Dermis blood vessel endothelial cell (primary cell): ENCODE results near the gene TMCC2. TPM values are rescaled to one million over a fixed set of nuclear protein-coding genes. Genes with fewer than 3 reads are reported as not detected.
"Not testable (repeated sequence)": the region's sequence is repeated elsewhere in the genome, so short reads cannot be mapped to it uniquely, and the experiment has no call there.

Experiments used
- DNase-seq: peaks from one replicate; pipeline ENCODE4 v3.0.0; 2010
- total RNA-seq: library from RNA; depleted of rRNA; stranded (reverse); fragments of >200 nt; gene quantifications from 2 replicates; pipeline ENCODE4 v1.2.3, GENCODE V29; 2014

Gene TMCC2
- total RNA-seq, 1 donor from 2014 or later, result 1.9 TPM

DNA sequence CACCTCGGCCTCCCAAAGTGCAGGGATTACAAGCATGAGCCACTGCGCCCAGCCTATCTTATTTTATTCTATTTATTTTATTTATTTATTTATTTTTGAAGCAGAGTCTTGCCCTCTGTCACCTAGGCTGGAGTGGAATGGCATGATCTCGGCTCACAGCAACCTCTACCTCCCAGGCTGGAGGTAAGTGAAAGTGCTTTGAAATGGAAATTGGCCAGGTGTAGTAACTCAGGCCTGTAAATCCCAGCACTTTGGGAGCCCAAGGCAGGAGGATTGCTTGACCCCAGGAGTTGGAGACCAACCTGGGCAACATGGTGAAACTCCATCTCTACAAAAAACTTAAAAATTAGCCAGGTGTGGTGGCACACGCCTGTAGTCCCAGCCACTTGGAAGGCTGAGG lies 11.2 kb upstream of the TMCC2 start:
- DNase-seq, result no peak

DNA sequence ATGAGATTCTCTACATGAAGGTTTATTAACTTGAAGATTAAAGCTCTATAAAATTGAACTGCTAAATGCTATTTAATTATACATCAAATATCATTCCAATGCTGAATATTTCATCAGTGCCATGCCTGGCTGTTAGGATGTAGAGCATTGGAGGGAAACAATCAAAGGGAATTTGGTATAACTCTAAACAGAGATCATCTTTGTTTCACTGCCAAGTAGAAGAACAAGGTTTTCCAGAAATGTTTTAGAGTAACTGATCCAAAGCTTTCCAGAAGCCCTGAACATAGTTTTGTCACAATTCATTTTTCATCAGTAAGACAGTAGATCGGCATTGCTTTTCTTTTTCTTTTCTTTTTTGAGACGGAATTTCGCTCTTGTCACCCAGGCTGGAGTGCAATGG lies 10.3 kb upstream of the TMCC2 start:
- DNase-seq, result no peak

DNA sequence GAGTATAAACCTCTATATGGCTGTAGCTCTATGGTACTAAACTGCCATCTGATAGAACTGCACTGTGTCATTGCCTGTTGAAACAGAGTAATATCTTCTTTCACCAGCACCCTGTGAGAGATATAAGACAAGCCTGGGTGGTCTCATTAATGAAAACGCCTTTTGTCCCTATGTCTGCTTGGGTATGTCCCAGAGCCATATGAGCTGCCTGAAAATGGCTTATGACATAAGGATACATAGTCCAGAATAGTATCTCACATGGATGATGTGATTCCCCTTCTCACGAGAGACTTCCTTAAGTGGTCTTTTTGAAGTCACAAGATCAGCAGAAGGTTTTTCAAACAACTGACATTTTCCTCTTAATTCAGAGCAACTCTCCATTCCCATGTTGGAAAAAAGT lies 7.3 kb upstream of the TMCC2 start:
- no peak for DNase-seq

DNA sequence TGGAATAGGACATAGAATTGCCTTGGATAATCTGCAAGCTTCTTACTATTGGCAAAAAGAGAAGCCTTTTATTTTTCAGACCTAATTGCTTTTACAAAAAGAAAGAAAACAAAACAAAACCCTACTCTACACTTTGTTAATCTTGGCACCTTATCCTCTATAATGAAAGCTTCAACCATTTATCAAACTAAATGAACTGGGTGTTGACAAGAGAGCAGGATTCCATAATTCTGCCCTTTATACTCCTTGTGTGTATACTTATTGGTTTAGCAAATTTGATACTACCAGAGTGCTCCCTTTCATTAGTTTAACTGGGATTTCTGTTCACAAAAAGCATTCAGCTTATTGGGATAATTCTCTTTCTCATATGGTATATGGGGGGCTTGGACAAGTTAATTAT lies 3.0 kb upstream of the TMCC2 start:
- no peak for DNase-seq

DNA sequence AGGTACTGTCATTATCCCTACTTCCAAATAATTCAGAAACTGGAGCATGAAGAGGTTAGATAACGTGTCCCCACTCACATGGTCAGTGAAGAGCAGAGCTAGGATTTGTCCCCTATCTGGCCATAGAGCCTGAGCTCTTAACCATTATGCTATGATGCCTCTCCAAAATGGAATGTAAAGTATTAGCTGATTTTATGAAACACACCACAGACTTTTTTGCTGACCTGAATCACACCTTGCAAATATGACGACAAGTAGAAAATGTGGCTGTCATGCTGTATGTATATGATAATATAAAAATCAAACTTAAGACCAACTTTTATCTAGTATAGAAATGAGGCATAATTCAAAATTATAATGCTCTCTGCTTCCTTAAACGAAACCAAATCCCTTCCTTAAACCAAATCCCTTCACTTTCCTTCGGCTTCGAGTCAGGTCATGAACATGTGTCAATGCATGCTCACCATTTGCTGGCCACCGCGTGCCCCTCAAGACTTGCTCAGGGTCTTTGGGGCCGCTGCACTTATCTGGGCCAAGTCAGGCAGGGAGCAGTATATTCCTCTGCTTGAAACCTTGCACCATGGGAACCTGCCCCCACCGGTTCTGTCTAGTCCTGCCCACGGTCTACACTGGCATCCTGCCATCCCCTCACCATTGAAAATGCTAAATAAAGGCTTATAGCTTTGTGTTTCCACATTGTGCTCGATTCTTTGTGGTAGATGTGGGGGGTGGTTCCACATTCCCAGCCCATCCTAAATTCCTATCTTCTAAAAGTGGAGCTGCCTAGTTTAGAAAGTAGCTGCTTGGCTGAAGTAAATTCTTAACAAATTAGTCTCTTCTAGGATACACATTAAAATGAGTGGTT lies 1.6 kb upstream of the TMCC2 start:
- no peak for DNase-seq

DNA sequence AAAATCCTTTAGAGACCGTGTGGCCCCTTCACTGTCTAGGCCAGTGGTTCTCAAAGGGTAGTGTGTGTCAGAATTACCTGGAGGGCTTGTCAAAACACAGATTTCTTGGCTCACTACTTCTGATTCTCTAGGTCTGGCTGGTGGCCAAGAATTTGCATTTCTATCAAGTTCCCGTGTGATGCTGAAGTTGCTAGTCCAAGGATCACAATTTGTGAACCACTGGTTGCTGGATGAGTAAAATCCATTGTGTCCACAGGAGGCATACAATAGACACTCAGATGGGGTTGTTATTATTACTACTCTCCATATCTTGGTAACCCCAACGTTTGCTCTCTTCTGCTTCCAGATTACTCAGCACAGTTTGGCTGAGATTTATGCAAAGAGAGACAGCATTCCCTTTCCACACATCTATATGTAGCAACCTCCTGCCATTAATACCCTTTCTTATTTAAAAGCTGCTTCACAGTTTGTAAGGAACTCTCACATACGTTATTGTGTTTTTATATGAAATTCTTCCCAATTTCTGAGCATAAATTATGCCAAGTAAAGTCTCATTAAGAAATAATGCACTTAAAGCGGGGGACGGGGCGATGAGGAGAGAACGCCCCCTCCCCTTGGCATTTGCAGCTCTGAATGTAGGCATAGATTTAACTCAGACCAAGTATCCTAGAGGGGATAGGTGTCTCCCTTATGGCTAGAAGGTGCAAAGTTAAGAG lies 720 bp upstream of the TMCC2 start:
- DNase-seq, result peak; percentile 44

DNA sequence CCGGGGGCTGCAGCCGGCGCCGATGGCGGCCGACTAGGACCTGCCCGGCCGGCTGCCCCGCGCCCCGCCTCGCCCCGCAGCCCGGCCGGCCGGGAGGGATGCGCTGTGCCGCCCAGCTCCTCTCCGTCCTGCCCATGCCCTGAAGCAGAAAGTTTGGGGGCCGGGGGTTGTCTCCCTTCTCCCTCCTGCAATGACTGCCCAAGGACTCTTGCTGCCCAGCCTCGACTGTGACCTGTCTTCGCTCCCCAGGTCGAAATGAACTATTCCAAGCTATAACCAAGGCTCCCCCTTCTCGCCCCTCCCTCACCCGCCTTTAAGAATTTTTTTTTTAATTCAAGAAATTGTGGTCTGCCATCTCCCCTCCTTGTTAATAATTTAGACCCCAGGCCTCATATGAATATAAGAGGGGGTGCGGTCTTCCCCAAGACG lies 361 bp downstream of the TMCC2 start:
- DNase-seq, result no peak

DNA sequence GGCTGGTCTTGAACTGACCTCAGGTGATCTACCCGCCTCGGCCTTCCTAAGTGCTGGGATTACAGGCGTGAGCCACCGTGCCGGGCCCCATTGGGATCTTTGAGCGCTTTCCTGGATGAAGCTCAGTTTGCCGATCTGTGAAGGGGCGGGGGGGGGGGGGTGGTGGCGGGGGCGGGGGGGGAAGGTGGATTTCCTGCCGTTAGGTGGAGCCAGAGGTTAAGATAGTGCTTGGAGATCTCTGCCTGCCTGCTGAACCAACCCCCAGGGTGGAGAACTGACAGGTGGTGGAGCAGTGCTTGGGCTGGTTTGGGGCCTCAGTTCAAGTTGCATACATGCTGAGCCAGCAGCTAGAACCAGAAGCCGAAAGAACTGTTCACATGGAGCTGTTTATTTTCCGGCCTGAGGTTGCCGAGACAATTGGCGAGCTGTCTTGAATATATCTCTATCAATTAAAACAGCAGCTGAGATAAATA lies 1.7 kb downstream of the TMCC2 start:
- DNase-seq, result peak; percentile 48

DNA sequence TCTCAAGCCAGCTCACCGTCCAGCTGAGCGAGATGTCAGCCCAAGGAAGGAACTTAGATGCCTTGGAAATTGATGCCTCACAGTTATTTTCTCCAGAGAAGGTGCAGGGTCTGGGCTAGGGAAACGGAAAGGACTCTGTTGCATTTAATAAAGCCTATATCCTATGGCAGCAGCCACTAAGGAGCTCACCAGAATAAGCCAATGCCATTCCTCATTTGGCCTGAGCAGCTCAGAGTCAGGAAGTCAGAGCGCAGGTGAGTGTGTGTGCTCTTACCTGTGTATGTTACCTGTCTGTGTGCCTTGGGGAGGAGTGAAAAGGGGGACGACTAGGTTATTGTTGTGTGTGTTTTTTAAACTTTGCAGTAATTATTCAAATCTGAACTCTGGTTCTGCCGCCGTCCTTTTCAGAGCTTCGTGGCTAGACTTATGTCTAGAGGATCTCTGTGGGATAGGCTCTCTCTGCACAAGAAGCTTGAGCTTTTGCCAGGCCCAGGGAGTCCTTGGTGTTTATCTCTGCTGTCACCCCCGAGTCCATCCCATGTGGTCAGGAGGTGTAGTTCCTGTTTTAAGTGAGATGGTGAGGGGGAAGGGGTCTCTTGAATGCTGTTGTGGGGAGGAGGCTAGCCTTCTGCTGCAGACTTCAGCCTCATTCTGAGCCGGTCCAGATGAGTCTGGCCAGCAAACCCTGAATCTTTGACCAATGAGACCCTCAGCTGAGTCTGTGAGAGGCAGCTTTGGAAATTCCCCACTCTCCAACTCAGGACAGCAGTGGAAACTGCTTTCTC lies 2.4 kb downstream of the TMCC2 start:
- DNase-seq, result no peak

DNA sequence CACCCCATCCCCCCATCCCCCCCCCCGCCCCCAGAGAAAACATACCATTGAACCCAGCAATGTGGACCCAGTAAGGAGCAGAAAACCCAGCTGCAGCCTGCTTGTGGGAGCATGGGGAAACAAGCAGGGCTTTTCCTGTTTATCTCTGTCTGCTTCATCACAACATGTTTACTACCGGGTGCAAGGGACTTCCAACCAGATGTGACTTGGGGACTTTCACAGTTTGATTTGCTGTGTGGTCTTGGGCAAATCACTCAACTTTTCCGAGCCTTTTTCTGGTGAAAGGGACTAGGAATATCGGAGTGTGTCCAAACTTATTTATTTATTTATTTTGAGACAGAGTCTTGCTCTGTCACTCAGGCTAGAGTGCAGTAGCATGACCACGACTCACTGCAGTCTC lies 3.2 kb downstream of the TMCC2 start:
- no peak for DNase-seq

DNA sequence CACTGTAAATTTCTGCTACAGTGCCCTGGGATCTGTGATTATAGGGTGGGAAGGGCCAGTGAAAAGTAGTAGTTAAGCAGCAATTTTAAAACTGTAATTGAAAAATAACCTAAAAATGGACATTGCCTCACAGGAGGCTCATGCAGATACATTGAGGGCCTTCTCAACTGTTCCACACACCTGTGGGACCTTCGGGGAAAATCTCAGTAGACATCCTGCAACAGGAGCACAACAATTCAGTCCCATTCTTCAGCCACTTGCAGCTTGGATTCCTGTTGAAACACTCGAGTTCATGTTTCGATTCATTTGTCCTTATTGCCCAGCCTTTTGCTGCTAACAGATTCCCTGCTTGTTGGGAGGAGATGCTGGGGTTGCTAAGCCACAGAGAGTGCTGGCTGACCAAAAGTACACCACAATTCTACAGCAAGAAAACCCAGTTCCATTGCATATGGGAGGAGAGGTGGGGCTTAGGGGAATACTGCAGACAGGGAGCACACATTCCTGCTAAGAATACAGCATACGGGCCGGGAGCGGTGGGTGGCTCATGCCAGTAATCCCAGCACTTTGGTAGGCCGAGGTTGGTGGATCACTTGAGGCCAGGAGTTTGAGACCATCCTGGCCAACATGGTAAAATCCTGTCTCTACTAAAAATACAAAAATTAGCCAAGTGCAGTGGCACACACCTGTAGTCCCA lies 4.5 kb downstream of the TMCC2 start:
- DNase-seq, result no peak

DNA sequence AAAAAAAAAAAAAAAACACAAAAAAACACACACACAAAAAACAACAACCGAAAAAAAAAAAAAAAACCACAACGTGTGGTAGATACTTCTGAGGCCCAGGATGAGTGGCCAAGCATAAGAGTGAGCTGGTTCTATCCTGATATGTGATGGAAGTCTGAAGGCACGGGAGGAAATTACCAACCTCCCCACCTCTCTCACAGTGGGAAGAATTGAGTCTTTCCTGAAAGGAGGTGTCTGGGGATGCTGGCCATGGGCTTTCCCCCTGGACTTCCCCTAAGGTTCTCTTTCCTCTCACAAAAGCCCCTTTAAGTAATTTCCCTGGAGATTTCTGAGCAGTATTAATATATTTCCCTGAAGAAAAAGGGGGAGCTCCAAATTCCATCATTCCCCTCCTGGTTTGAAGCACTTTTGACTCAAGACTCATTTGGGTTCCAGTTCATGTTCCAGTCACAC lies 5.2 kb downstream of the TMCC2 start:
- DNase-seq, result no peak

DNA sequence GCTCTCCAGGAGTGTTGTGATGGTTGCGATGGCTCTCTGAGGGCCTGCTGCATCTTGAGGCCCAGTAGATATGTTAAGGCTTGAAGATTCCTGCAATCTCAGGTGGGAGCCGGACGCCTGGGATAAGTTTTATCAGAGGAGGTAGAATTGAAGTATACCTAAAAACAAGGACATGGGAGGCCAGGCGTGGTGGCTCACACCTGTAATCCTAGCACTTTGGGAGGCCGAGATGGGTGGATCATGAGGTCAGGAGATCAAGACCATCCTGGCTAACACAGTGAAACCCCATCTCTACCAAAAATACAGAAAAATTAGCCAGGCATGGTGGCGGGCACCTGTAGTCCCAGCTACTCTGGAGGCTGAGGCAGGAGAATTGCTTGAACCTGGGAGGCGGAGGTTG lies 6.2 kb downstream of the TMCC2 start:
- not testable (repeated sequence) for DNase-seq

DNA sequence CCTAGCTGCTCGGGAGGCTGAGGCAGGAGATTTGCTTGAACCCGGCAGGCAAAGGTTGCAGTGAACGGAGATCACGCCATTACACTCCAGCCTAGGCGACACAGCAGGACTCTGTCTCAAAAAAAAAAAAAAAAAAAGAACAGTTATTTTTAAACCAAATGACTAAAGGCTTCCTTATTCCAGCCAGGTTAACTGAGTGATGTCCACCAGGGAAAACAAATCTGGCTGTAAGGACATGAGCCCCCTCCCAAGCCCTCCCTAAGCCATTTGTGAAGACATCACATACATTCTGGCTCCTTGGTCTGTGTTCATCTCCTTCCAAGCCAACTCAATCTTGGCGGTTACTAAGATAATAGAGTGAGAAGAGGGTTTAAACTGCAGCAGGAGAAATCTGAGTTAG lies 8.2 kb downstream of the TMCC2 start:
- no peak for DNase-seq

DNA sequence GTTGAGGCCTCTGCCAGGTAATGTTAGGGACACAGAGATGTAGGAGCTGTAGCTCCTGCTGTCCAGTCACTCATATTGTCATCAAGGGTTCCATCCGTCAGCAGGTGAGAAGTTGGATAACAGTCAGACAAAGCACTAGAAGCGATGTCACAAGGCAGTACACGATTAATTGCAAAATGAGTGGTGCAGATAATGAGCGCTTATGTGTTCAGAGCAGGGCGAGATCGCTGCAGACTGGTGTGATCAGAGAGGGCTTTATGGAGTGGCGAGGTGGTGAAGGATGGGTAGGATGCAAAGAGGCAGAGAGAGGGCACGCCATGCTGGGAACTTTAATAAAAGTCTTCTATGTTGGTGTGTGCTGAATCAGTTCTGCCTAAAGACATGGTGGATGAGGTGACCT lies 8.8 kb downstream of the TMCC2 start:
- no peak for DNase-seq

DNA sequence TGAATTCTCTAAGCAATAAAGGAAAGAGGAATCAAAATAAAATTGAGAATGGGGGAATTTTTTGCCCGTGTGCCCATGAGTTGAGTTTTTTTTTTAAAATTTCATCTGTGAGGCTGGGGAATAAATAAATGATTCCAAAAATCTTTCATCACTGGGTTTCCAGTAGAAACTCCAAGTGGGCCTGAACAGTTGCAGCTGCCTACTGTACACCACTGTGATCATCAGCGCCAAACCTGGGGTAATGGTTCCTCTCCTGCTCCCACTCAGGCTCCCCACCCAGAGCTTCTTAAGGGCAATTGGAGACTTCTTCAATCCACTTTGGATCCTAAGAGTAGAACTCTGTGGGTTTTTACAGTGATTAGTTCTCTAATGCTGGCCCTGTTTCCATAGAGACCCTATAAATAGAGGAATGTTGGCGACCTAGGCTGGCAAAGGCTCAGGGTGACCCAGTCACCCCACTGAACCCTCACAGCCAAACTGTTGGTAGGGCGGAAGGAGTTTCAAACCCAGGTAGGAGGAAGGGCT lies 9.3 kb downstream of the TMCC2 start:
- DNase-seq, result no peak

DNA sequence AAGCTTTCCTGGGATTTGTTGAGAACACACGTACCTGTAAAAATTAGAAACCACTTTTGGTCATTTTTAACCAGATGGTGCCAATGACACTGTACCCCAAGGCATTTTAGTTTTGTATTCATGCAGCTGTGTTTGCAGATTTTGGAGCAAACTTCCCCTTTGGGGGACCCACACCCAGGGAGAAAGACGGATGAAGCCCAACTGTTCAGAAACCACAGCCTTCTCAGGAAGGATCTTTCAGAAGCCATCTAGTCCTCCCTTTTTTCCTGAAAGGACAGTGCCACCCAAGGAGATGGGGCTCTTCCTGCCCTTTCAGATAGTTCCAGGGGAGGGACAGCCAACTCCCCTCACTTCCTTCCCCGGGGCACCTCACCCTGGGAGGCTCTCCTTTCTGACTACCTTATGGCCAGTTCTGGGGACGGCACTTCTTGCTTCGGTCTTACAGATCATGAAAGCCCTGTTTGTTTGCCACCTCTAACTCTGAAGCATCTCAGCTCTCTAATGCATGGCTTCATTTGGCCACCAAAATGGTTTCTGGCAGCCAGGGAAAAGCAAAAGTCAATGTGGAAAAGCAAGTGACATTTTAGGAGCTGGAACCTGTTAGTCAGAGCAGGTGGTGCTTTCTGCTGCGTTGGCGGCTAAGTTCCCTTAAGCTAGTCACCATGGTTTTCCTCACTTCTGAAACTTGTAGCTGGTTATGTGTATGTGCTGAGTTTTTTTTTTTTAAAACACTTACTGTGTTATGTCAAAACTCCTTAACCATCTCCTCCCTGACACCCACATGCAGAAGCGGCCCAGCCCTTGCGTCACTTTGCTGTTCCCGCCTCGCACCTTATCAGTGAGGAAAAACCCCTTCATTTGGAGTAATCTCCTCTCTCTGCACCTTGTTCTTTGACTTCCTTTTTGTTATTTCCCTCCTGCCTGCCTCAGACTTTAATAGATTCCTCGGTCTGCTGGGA lies 10.1 kb downstream of the TMCC2 start:
- no peak for DNase-seq

DNA sequence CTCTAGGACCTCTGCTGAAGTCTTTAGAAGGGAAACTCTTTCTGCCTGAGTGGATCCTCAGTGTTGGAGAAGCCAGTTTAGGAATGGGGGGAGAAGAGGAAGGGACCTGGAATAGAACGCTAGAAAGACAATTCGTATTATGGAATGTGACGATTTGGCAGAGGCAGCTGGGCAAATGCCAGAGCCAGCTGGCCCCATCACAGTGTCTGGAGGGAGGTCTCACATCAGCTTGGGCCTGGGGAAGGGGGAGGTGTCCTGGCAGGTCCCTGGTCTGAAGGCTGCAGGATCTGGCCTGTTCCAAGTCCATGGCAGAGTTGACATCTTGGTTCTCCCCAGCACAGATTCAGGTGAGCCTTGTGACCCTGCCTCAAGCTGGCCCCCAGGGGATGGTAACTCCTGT lies 11.3 kb downstream of the TMCC2 start:
- DNase-seq, result no peak

DNA sequence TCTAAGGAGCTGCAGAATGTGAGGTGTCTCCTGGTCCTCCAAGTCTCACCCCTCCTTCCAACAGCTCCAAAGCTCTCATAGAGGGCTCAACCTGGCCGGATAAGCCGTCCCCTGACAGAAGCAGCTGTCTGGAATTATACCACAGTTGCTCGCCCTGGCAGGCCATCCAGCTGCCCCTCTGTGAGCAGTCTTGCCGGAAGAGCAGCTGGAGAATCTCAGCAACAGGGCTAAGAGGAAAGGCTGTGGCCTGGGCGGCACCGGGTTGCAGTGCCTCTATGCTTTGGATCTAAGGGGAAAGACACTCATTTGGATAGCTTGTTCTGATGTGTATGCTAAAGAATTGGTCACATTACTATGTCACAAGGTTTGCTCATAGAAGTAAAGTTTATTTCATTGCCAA lies 12.4 kb downstream of the TMCC2 start:
- no peak for DNase-seq

DNA sequence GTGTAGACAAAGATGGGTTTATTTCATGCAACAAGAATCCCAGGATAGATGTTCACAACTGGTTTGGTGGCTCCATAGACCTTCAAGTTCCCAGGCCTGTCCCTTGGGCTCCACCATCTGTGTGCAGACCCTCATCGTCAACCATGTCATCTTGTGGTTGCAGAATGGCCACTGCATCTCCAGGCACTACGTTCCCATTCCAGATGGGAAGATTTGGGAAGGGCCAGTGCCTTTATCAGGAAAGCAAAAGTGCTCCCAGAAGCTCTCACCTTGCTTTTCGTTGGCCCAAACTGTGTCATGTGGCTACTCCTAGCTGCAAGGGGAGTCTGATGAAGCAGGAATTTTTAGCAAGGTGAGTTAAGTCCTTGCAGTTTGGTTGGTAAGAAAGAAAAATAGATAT lies 12.8 kb downstream of the TMCC2 start:
- DNase-seq, result no peak
